ENCODE measurements around the gene SAMD4B.

Gene SAMD4B

GRCh38 chr19:39381910-39382611, 39.8 kb downstream of the SAMD4B start:
- DNase-seq (ENCODE audit: low read depth, low spot score) = no peak
- H3K4me3 ChIP-seq (ENCODE audit: low read length) = no peak overlapping the region

DNA sequence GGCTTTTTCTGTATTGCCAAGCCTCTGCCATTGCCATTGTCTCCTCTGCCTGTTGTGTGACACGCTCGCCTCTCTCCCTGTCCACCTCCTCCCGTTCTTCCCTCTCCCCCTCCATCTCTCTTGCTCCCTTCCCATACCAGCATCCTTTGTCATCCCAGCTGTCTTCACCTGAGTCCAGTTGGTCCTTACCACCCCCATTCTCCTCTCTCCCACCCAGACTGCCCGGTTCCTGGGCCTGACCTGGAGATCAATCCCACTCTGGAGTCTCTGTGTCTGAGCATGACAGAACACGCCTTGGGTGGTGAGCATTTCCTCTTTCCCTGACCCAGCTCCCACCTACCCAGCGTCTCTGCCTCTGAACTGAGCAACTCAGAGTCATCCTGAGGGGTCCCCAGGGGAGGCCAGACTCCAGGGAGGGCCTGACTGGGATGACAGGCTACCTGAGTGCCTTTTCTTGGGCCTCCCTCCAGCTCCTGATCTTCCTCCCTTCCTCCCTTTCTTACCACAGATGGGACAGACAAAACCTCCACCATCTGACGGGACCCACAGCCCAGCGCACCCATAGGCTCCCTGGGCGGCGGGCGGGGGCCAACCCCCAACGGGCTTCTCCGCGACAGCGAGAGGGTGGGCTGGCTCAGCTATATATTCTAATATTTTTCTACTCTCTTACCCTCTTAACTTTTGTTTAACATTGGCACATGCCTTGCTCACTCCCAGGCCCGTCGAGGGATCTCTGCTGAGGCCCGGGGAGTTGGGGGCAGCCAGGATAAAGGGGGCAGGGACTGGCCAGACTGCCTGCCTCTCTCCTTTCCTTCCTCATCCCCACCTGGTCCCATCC, 41.0 kb downstream of the SAMD4B start:
- no peak for DNase-seq (ENCODE audit: low read depth, low spot score)
- no peak overlapping the region for H3K4me3 ChIP-seq (ENCODE audit: low read length)

GRCh38 chr19:39384839-39385568, 42.8 kb downstream of the SAMD4B start:
- H3K4me3 ChIP-seq (ENCODE audit: low read length) = no peak overlapping the region
- DNase-seq (ENCODE audit: low read depth, low spot score) = no peak

DNA sequence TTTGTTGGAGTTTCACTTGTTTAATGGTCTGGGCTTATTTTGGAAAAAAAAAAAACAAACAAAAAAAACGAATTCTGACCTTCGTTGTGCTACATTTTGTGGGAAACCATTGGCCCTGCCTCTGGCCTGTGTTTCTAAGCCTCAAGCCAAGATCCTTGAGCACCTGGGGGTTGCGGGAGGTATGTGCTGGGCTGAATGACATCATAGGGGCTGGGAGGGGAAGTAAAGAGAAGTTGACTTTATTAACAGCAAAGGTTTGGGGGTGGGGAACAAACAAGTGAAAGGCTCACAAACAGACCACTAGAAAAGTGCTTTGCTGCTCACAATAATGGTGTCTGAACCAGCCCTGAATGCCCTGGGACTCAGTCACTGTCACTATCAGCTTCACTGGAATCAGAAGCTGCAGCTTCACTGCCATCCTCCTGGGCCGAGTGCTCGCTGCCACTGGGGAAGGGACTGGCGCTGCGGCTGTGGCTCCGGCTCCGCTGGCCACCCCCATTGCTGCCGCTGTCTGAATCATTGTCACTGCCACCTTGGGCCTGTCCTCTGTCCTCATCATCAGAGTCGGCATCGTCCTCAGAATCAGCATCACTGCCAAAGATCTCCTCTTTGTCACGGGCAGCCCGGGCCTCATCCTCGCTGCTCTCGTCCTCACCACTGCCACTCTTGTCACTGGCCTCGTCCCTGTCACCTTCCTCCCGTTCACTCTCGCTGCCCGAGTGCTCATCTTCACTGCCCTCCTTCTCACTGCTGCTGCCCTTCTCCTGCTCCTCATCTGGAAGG, 43.6 kb downstream of the SAMD4B start:
- no peak for DNase-seq (ENCODE audit: low read depth, low spot score)
- H3K4me3 ChIP-seq (ENCODE audit: low read length) = no peak overlapping the region

GRCh38 chr19:39386557-39386956, 44.3 kb downstream of the SAMD4B start:
- DNase-seq (ENCODE audit: low read depth, low spot score) = no peak
- no peak overlapping the region for H3K4me3 ChIP-seq (ENCODE audit: low read length)

DNA sequence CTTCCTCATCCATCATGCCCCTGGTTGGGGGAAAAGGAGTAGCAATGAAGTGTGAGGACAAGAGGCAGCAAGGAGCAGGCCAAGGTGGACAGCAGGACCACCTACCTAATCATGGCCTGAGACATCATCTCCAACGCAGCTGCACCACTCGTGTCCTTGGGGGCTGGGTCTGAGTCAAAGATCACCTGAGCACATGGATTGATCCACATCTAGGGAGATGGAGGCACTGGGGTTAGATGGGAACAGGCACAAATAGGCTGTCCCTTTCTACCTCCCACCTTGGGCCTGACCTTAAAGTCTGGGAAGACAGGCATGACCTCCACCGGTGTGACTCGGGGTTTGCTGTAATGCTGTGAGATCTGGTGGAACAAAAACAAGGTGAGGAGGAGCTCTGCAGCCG, 46.4 kb downstream of the SAMD4B start:
- H3K4me3 ChIP-seq (ENCODE audit: low read length) = no peak overlapping the region
- DNase-seq (ENCODE audit: low read depth, low spot score) = no peak

GRCh38 chr19:39389631-39390414, 47.6 kb downstream of the SAMD4B start:
- DNase-seq (ENCODE audit: low read depth, low spot score) = no peak
- H3K4me3 ChIP-seq (ENCODE audit: low read length) = peak overlapping the region; percentile 81

DNA sequence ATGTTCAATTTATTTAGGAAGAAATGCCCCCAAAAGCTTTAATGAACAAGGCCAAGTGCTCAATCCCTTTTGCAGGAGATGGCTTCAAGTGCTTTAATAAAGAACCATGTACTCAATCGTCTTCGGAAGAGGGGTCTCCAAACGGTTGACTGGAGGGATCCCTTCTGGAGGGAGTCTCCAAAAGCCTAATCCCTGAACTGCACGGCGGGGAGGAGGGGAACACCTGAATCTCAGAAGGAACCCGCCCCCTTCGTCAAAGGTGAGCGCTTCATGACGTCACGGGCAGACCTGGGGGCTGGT, 48.2 kb downstream of the SAMD4B start:
- no peak for DNase-seq (ENCODE audit: low read depth, low spot score)
- H3K4me3 ChIP-seq (ENCODE audit: low read length) = peak overlapping the region; percentile 81

DNA sequence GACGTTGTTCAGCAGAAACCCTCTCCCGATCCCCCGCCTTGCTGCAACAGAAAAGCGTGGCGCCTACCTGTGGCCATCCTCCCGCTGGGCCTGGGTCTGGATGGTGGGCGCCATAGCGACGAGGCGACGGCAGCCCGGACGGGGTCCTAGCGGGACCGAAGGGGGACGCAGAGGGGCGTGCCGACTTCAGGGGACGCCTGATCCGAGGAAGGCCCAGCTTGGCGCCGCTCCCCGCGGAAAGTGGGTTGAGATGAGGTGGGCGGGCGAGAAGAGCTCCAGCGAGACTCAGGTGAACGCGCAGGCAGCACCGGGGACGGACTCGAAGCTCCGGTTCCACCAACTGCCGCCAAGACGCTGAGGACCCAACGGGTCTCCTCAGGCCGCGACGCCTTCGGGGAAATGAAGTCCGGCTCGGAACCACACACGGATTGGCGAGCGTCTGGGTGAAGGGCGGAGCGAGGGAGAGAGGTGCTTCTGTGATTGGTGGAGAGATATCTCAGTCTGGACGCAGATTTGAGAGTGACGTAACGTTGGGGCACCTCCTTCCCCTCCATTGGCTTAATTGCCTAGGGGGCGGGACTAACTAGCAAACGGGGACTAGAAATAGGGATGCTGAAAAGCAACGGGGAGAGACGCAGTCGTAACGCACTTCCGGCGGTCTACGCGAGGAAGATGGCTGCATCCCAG, 48.7 kb downstream of the SAMD4B start, which contains the start of the genes MED29 and PAF1:
MED29 (plus strand) TSS at position 628 of the 687 bp plus-strand sequence; CDS start at position 673, 45 bp downstream.
PAF1 (minus strand) TSS at position 356 of the 687 bp plus-strand sequence; CDS start at position 114, 242 bp downstream.
- peak within 1 kb of the TSS; percentile 81 for H3K4me3 ChIP-seq (ENCODE audit: low read length)
- DNase-seq (ENCODE audit: low read depth, low spot score) = peak; percentile 100

GRCh38 chr19:39397360-39398296, 55.4 kb downstream of the SAMD4B start:
- H3K4me3 ChIP-seq (ENCODE audit: low read length) = no peak overlapping the region
- peak; percentile 85 for DNase-seq (ENCODE audit: low read depth, low spot score)

- no peak for DNase-seq (ENCODE audit: low read depth, low spot score)
- H3K4me3 ChIP-seq (ENCODE audit: low read length) = no peak overlapping the region
Measured at GRCh38 chr19:39398297-39398864, 56.2 kb downstream of the SAMD4B start.

DNA sequence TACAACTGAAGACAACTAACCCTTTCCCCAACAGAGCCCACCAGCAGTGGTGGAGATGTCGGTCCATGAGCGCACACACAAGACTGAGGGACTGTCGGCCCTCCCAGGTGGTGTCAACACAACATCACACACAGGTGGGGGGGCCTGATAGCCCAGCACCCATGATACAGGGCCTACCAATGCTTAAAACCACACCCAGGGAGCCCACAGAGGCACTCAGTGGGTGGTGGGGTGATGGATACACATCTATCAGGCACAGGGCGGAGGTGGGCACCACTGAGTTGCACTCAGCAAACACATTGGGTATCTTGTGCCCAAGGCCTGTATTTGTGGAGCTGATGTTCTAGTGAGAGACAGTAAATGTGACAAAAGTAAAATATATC, 57.4 kb downstream of the SAMD4B start:
- no peak overlapping the region for H3K4me3 ChIP-seq (ENCODE audit: low read length)
- DNase-seq (ENCODE audit: low read depth, low spot score) = no peak

DNA sequence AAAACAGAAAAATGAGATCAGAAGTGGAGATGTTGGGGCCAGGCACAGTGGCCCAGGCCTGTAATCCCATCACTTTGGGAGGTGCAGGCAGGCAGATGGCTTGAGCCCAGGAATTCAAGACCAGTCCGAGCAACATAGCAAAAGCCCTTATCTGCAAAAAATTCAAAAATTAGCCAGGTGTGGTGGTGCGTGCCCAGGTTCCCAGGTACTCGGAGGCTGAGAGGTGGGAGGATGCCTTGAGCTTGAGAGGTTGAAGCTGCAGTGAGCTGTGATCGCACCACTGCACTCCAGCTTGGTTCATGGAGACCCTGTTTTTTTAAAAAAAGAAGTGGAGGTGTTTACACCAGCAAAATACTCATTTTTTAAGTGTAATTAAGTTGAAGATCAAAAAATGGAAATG, 57.8 kb downstream of the SAMD4B start:
- H3K4me3 ChIP-seq (ENCODE audit: low read length) = no peak overlapping the region
- DNase-seq (ENCODE audit: low read depth, low spot score) = no peak

GRCh38 chr19:39401070-39401548, 58.9 kb downstream of the SAMD4B start:
- no peak for DNase-seq (ENCODE audit: low read depth, low spot score)
- H3K4me3 ChIP-seq (ENCODE audit: low read length) = no peak overlapping the region

DNA sequence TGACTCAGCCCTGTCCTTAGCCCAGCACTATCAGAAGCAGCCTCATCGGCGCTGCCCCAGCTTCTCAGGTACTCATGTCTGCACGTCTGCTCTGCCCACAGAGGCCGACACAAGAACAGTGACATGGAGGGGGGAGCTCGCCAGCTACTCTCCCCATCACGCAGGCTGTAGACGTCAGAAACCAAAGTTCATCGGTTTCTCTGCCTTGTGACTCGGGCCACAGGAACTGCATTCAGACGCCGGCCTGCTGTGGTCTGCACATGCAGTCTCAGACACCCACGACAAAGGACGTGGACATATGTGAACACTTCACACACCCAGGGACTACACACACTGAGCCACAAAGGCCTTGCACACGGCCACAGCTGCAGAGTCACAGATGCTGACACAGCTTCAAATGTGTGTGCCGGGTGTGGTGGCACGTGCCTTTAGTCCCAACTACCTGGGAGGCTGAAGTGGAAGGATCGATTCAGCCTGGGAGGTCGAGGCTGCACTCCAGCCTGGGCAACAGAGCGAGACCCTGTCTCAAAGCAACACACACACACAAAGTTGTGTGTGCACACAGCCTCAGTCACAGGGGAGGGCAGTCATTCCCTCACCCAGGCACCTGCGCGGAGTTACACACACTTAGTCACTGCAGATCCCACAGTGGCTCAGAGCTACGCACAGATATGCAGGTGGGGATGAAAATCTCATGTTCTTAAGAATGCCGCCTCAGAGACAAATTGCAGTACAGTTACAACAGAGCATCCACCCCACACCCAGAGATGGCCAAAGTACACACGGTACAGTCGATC, 59.5 kb downstream of the SAMD4B start:
- DNase-seq (ENCODE audit: low read depth, low spot score) = no peak
- peak overlapping the region; percentile 51 for H3K4me3 ChIP-seq (ENCODE audit: low read length)
